CD4-positive, CD25-positive, alpha-beta regulatory T cell (primary cell): ENCODE results near the gene KCNT1. TPM values are rescaled to one million over a fixed set of nuclear protein-coding genes. Genes with fewer than 3 reads are reported as not detected.

Source experiments
- ATAC-seq, 2 donors: fragments of 150-1000 bp; cut with Tn5 transposase; one replicate each; pipeline ENCODE4 v1.10.0; 2021; ENCODE audit warnings: low read depth in 2 of 2, moderate number of reproducible peaks in 2 of 2, moderate library complexity in 1 of 2
- DNase-seq, 3 donors: peaks; one replicate each; pipeline versions ENCODE4 v3.0.0 to v3.0.0-alpha.2; 2012 to 2022; ENCODE audit warnings: mixed read lengths in 1 of 3
- H3K27ac ChIP-seq: one replicate; pipeline ENCODE4 v1.7.0; 2013; ENCODE audit warnings: mild to moderate bottlenecking, low read length; ENCODE audit not compliant: insufficient read depth, poor library complexity, severe bottlenecking
- H3K27me3 ChIP-seq: one replicate; pipeline ENCODE4 v1.7.0; 2013; ENCODE audit warnings: low read length; ENCODE audit not compliant: control insufficient read depth, insufficient read depth
- H3K36me3 ChIP-seq: one replicate; pipeline ENCODE4 v1.7.0; 2013; ENCODE audit warnings: mild to moderate bottlenecking, low read length, moderate library complexity; ENCODE audit not compliant: control insufficient read depth, insufficient read depth
- H3K4me1 ChIP-seq: 2 replicates; pipeline ENCODE4 v1.7.0; 2013; ENCODE audit warnings: mild to moderate bottlenecking, low read length; ENCODE audit not compliant: insufficient read depth, control insufficient read depth, poor library complexity, severe bottlenecking
- H3K4me3 ChIP-seq: one replicate; pipeline ENCODE4 v1.7.0; 2013; ENCODE audit warnings: low read depth, mild to moderate bottlenecking, low read length, moderate library complexity
- H3K9me3 ChIP-seq, 2 experiments: 1 replicate in 1 of 2; 2 replicates in 1 of 2; pipeline ENCODE4 v1.7.0; 2013; ENCODE audit warnings: low read length in 2 of 2, mild to moderate bottlenecking in 1 of 2, moderate library complexity in 1 of 2; ENCODE audit not compliant: control insufficient read depth in 2 of 2
- H3K27ac Mint-ChIP-seq, 3 donors: one replicate each; pipeline ENCODE4 v1.8.0; 2020 to 2022; ENCODE audit warnings: mild to moderate bottlenecking in 3 of 3, mixed read lengths in 3 of 3, moderate library complexity in 2 of 3
- H3K27me3 Mint-ChIP-seq: one replicate; pipeline ENCODE4 v1.8.0; 2022; ENCODE audit warnings: mild to moderate bottlenecking, mixed read lengths
- H3K36me3 Mint-ChIP-seq: one replicate; pipeline ENCODE4 v1.8.0; 2020; ENCODE audit warnings: mixed read lengths
- H3K4me1 Mint-ChIP-seq, 4 donors: one replicate each; pipeline ENCODE4 v1.8.0; 2020 to 2022; ENCODE audit warnings: mixed read lengths in 4 of 4, mild to moderate bottlenecking in 1 of 4
- H3K4me3 Mint-ChIP-seq, 4 donors: one replicate each; pipeline ENCODE4 v1.8.0; 2020 to 2022; ENCODE audit warnings: mild to moderate bottlenecking in 4 of 4, mixed read lengths in 4 of 4, moderate library complexity in 3 of 4
- H3K9me3 Mint-ChIP-seq, 7 donors: one replicate each; pipeline ENCODE4 v1.8.0; 2020 to 2022; ENCODE audit warnings: mixed read lengths in 7 of 7, mild to moderate bottlenecking in 3 of 7, moderate library complexity in 2 of 7
- polyA plus RNA-seq, 4 donors: library from polyadenylated mRNA; unstranded; fragments of 300-500 nt; fragmentation: Illumina TruSeq; gene quantifications; one replicate each; pipeline ENCODE4 v1.2.3, GENCODE V29; 2021
- total RNA-seq: library from RNA; stranded (reverse); gene quantifications from one replicate; pipeline ENCODE4 v1.2.3, GENCODE V29; 2022

Gene KCNT1
- total and polyA plus RNA-seq, 5 donors from 2014 or later = not detected

DNA sequence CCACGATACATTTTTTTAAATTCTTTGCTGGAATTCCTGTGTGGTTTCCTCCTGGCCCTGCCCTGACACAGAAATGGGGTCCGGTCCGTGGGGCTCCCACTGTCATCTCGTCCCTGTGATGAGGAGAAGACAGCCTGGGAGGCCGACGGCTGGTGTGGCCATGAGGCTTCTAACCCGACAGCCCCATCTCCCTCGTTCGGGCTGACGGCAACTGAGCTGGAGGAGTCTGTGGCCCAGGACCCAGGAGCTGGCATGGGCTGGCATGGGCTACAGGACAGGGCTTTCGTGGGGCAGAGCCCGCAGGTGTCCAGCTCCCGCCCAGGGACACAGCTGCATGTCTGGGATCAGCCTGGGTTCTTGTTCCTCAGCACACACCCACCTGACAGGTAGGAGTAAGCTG lies 25.1 kb upstream of the KCNT1 start:
- Mint-ChIP-seq H3K9me3 (peaks cover 0 to 3% (median 0%) of the 10 kb centered on the region in 7 donors), H3K4me1 (no peaks in the 10 kb centered on the region), H3K4me3 (no peak overlapping the region), H3K27me3 (peaks cover 4% of the 10 kb centered on the region), H3K27ac (no peak overlapping the region), H3K36me3 (no peaks in the 10 kb centered on the region)
- DNase-seq (no peak), ATAC-seq (no peak)
- H3K27ac ChIP-seq = no peak overlapping the region
- no peaks in the 10 kb centered on the region for H3K36me3 ChIP-seq
- no peaks in the 10 kb centered on the region for H3K4me1 ChIP-seq
- no peak overlapping the region for H3K4me3 ChIP-seq
- H3K27me3 ChIP-seq = no peaks in the 10 kb centered on the region
- no peaks in the 10 kb centered on the region for H3K9me3 ChIP-seq

DNA sequence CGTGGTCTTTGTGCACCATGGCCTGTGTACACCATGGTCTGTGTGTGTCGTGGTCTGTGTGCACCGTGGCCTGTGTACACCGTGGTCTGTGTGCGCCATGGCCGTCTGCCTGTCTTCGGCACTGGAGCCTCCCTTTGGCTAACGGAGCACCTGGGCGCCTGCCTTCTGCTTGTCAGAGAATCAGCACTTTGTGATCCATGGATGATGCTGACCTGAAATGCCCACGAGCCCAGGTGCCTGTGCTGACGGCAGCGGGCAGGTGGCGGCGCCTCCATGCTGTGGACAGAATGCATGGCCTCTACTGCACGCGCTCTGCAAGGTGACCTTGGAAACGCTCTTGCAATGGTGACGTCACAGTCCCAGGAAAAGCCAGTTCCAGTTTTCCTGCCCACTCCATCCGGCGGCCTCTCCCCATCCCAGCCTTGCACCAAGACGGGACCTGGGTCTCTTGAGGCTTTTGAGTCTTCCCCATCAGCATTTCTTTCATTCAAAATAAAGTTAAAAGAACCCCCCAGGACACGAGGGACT lies 24.3 kb upstream of the KCNT1 start:
- ATAC-seq (no peak), DNase-seq (no peak)
- Histone ChIP-seq H3K27ac (no peak overlapping the region), H3K4me1 (no peaks in the 10 kb centered on the region), H3K9me3 (no peaks in the 10 kb centered on the region), H3K27me3 (no peaks in the 10 kb centered on the region), H3K36me3 (no peaks in the 10 kb centered on the region), H3K4me3 (no peak overlapping the region)
- Mint-ChIP-seq H3K27me3 (peaks cover 4% of the 10 kb centered on the region), H3K4me3 (no peak overlapping the region), H3K27ac (no peak overlapping the region), H3K36me3 (no peaks in the 10 kb centered on the region), H3K4me1 (no peaks in the 10 kb centered on the region), H3K9me3 (peaks cover 0 to 2% (median 0%) of the 10 kb centered on the region in 7 donors)

- Histone ChIP-seq H3K4me1 (no peaks in the 10 kb centered on the region), H3K4me3 (no peak overlapping the region), H3K27me3 (no peaks in the 10 kb centered on the region), H3K9me3 (no peaks in the 10 kb centered on the region), H3K36me3 (no peaks in the 10 kb centered on the region), H3K27ac (no peak overlapping the region)
- Mint-ChIP-seq H3K9me3 (peaks cover 0 to 2% (median 0%) of the 10 kb centered on the region in 7 donors), H3K4me1 (no peaks in the 10 kb centered on the region), H3K27me3 (peaks cover 4% of the 10 kb centered on the region), H3K36me3 (no peaks in the 10 kb centered on the region), H3K27ac (no peak overlapping the region), H3K4me3 (no peak overlapping the region)
- DNase-seq = no peak
- ATAC-seq = no peak
Observed at GRCh38 chr9:135678236-135679017, 23.6 kb upstream of the KCNT1 start.

DNA sequence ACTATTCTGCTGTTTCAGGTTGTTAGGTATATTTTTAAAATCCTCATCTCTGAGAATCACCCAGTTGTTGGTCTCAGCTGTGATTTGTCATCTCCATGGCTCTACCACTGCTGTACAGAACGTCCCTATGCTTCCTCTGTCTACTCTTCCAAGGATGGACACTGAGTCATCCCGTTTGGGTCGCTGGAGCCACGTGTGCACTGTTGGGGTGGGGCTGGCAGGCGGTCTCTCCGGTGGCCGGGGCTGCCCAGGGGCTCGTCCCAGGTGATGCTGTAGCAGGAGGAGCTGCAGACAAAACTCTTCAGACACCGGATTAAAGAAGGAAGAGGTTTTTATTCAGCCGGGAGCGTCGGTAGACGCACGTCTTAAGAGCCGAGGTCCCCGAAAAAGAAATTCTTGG lies 21.9 kb upstream of the KCNT1 start:
- no peak for ATAC-seq
- H3K4me1 Mint-ChIP-seq = no peaks in the 10 kb centered on the region
- H3K27me3 ChIP-seq = no peaks in the 10 kb centered on the region
- no peak overlapping the region for H3K4me3 ChIP-seq
- no peaks in the 10 kb centered on the region for H3K36me3 Mint-ChIP-seq
- H3K4me1 ChIP-seq = no peaks in the 10 kb centered on the region
- no peaks in the 10 kb centered on the region for H3K36me3 ChIP-seq
- no peak overlapping the region for H3K4me3 Mint-ChIP-seq
- no peak for DNase-seq
- H3K27ac ChIP-seq = no peak overlapping the region
- H3K9me3 Mint-ChIP-seq = peaks cover 0 to 2% (median 0%) of the 10 kb centered on the region in 7 donors
- no peaks in the 10 kb centered on the region for H3K9me3 ChIP-seq
- peak overlapping the region in 1 of 3 donors; percentile 95 for H3K27ac Mint-ChIP-seq
- peaks cover 4% of the 10 kb centered on the region for H3K27me3 Mint-ChIP-seq

- Mint-ChIP-seq H3K36me3 (no peaks in the 10 kb centered on the region), H3K27me3 (peaks cover 4% of the 10 kb centered on the region), H3K9me3 (peaks cover 0 to 2% (median 0%) of the 10 kb centered on the region in 7 donors), H3K4me1 (no peaks in the 10 kb centered on the region), H3K27ac (no peak overlapping the region), H3K4me3 (no peak overlapping the region)
- Histone ChIP-seq H3K9me3 (no peaks in the 10 kb centered on the region), H3K4me1 (no peaks in the 10 kb centered on the region), H3K27ac (no peak overlapping the region), H3K27me3 (no peaks in the 10 kb centered on the region), H3K36me3 (no peaks in the 10 kb centered on the region), H3K4me3 (no peak overlapping the region)
- ATAC-seq (no peak), DNase-seq (no peak)
Observed at GRCh38 chr9:135681161-135681560, 20.8 kb upstream of the KCNT1 start.

GRCh38 chr9:135683401-135684034 lies 18.5 kb upstream of the KCNT1 start:
- Histone ChIP-seq H3K9me3 (no peaks in the 10 kb centered on the region), H3K4me1 (no peaks in the 10 kb centered on the region), H3K27me3 (no peaks in the 10 kb centered on the region), H3K36me3 (no peaks in the 10 kb centered on the region), H3K4me3 (no peak overlapping the region), H3K27ac (no peak overlapping the region)
- ATAC-seq (no peak), DNase-seq (no peak)
- Mint-ChIP-seq H3K4me3 (no peak overlapping the region), H3K27ac (no peak overlapping the region), H3K27me3 (peaks cover 4% of the 10 kb centered on the region), H3K36me3 (no peaks in the 10 kb centered on the region), H3K4me1 (no peaks in the 10 kb centered on the region), H3K9me3 (peaks cover 0 to 2% (median 0%) of the 10 kb centered on the region in 7 donors)

- peaks cover 4% of the 10 kb centered on the region for H3K27me3 Mint-ChIP-seq
- Histone ChIP-seq H3K27me3 (no peaks in the 10 kb centered on the region), H3K27ac (no peak overlapping the region), H3K4me1 (no peaks in the 10 kb centered on the region), H3K4me3 (no peak overlapping the region), H3K9me3 (no peaks in the 10 kb centered on the region), H3K36me3 (no peaks in the 10 kb centered on the region)
- DNase-seq (no peak), ATAC-seq (no peak)
- no peaks in the 10 kb centered on the region for H3K4me1 Mint-ChIP-seq
- H3K27ac Mint-ChIP-seq = no peak overlapping the region
- H3K36me3 Mint-ChIP-seq = no peaks in the 10 kb centered on the region
- H3K9me3 Mint-ChIP-seq = peaks cover 0 to 2% (median 0%) of the 10 kb centered on the region in 7 donors
- no peak overlapping the region for H3K4me3 Mint-ChIP-seq
Observed at GRCh38 chr9:135684691-135685090, 17.3 kb upstream of the KCNT1 start.
